Loucy (cell line): ENCODE measurements around the gene SIGLEC10.
A peak's percentile ranks its signal among the peaks of the same experiment; 100 is the strongest.
"Not testable (repeated sequence)": the region's sequence is repeated elsewhere in the genome, so short reads cannot be mapped to it uniquely, and the experiment has no call there.

Source experiments
- H2AFZ ChIP-seq: fragments of 200-600 bp; sonication (generic); 2 replicates; pipeline ENCODE4 v1.6.0; 2016; ENCODE audit warnings: antibody characterized with exemption, mild to moderate bottlenecking, low read length, moderate library complexity
- H3F3A ChIP-seq: fragments of 200-600 bp; 2 replicates; pipeline ENCODE4 v1.6.0; 2016; ENCODE audit warnings: antibody characterized with exemption, low read depth, mild to moderate bottlenecking
- H3K27me3 ChIP-seq: fragments of 200-600 bp; sonication (generic); 2 replicates; pipeline ENCODE4 v1.6.1; 2014; ENCODE audit warnings: low read length, mild to moderate bottlenecking; ENCODE audit not compliant: insufficient read depth, poor library complexity, severe bottlenecking
- H3K36me3 ChIP-seq: fragments of 200-600 bp; sonication (generic); 2 replicates; pipeline ENCODE4 v1.6.1; 2016; ENCODE audit warnings: low read length; ENCODE audit not compliant: insufficient read depth
- H3K4me1 ChIP-seq: fragments of 200-600 bp; sonication (generic); 2 replicates; pipeline ENCODE4 v1.5.1; 2014; ENCODE audit warnings: low read length, mild to moderate bottlenecking; ENCODE audit not compliant: insufficient read depth, poor library complexity, severe bottlenecking
- H3K4me2 ChIP-seq: fragments of 200-600 bp; sonication (generic); 2 replicates; pipeline ENCODE4 v1.6.0; 2014; ENCODE audit warnings: antibody characterized with exemption, low read length, low read depth, mild to moderate bottlenecking; ENCODE audit not compliant: poor library complexity, severe bottlenecking
- H3K4me3 ChIP-seq: fragments of 200-600 bp; sonication (generic); 2 replicates; pipeline ENCODE4 v1.5.1; 2014; ENCODE audit warnings: low read length, mild to moderate bottlenecking, mixed read lengths; ENCODE audit not compliant: poor library complexity, severe bottlenecking
- H3K79me2 ChIP-seq: fragments of 200-600 bp; sonication (generic); 2 replicates; pipeline ENCODE4 v1.6.1; 2014; ENCODE audit warnings: low read length; ENCODE audit not compliant: insufficient read depth
- H3K9ac ChIP-seq: fragments of 200-600 bp; sonication (generic); 2 replicates; pipeline ENCODE4 v1.6.0; 2014; ENCODE audit warnings: mild to moderate bottlenecking, low read depth, low read length, moderate library complexity; ENCODE audit not compliant: poor library complexity, severe bottlenecking
- H3K9me2 ChIP-seq: fragments of 200-600 bp; sonication (generic); replicated peaks from 2 replicates; pipeline ENCODE4 v1.6.1; 2016; ENCODE audit warnings: low read depth, low read length, mixed read lengths
- H3K9me3 ChIP-seq: fragments of 200-600 bp; sonication (generic); 2 replicates; pipeline ENCODE4 v1.6.1; 2014; ENCODE audit warnings: mild to moderate bottlenecking, antibody characterized with exemption, low read length, low read depth; ENCODE audit not compliant: insufficient read depth
- H4K20me1 ChIP-seq: fragments of 200-600 bp; sonication (generic); 2 replicates; pipeline ENCODE4 v1.6.0; 2014; ENCODE audit warnings: antibody characterized with exemption, low read length, mild to moderate bottlenecking; ENCODE audit not compliant: insufficient read depth, poor library complexity, severe bottlenecking
- EZH2phosphoT487 ChIP-seq: fragments of 200-600 bp; IDR thresholded peaks from 2 replicates; pipeline ENCODE4 v1.6.1; 2018; ENCODE audit warnings: antibody characterized with exemption, mild to moderate bottlenecking, moderate library complexity, borderline replicate concordance
- TF ChIP-seq, protein P1 (sequence below): fragments of 200-600 bp; sonication (generic); conservative IDR thresholded peaks from 2 replicates; pipeline ENCODE4 v1.5.1; 2014; ENCODE audit warnings: mild to moderate bottlenecking, antibody characterized with exemption, low read length

Gene SIGLEC10

DNA sequence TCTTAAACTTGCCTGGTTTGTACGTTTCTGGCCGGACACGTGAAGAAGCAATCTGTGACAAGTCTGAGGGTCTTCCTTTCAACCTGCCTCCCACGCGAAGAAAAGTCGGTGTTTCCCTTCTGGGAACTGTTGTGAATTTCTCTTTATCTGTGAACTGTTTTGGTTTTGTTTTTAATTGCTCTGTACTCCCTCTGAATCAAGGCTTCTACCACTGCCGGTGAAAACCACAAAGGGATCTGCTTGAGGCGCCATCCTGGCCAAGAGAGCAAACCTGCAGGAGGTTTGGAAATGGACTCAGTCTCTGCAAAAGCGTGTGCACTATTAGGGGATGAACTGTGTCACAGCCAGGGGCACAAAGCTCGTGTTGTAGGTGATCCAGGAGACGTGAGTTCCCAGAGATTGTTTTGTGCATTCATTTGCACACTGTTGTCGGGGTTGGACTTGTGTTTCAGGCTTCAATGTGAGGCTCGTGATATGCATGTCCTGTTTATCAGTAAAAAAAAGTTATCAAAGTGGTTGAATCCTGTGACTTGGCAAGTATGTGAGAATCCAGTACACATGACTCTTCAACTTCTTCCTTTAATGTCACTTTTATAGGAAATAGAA lies 31.1 kb upstream of the SIGLEC10 start:
- Histone ChIP-seq H3K27me3 (no peaks in the 10 kb centered on the region), H3K9me2 (no peaks in the 10 kb centered on the region), H3K4me2 (peak overlapping the region; percentile 51), H3F3A (no peaks in the 10 kb centered on the region), H3K9me3 (no peaks in the 10 kb centered on the region), H3K4me3 (no peak overlapping the region), H3K9ac (peak overlapping the region; percentile 24), H3K4me1 (peaks cover 11% of the 10 kb centered on the region), H3K36me3 (no peaks in the 10 kb centered on the region), H4K20me1 (no peaks in the 10 kb centered on the region), H3K79me2 (no peaks in the 10 kb centered on the region), H2AFZ (peak overlapping the region; percentile 68; the same call in 1 of the 2 replicates)
- TF ChIP-seq EZH2phosphoT487: no peak
- TF ChIP-seq, protein P1, sequence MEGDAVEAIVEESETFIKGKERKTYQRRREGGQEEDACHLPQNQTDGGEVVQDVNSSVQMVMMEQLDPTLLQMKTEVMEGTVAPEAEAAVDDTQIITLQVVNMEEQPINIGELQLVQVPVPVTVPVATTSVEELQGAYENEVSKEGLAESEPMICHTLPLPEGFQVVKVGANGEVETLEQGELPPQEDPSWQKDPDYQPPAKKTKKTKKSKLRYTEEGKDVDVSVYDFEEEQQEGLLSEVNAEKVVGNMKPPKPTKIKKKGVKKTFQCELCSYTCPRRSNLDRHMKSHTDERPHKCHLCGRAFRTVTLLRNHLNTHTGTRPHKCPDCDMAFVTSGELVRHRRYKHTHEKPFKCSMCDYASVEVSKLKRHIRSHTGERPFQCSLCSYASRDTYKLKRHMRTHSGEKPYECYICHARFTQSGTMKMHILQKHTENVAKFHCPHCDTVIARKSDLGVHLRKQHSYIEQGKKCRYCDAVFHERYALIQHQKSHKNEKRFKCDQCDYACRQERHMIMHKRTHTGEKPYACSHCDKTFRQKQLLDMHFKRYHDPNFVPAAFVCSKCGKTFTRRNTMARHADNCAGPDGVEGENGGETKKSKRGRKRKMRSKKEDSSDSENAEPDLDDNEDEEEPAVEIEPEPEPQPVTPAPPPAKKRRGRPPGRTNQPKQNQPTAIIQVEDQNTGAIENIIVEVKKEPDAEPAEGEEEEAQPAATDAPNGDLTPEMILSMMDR: no peak

DNA sequence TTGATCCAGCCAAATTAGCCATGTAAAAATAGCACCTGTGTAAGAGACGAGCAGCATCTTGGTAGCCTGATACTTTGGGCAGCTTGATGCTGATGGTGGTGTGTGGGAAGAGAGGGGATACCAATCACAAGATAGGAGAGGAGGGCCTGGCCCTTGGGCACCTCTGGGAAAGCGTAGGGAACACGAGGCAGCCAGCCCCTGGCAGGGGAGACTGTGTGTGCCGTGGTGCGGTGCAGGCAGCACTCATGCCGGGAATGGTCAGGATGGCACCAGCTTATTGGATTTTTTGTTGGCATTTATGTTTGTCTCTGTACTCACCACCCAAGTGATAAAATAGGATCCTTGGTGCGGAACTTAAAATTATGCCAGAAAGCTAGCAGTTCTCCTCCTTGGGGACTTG lies 30.6 kb upstream of the SIGLEC10 start:
- no peaks in the 10 kb centered on the region for H3K27me3 ChIP-seq
- H3K36me3 ChIP-seq: no peaks in the 10 kb centered on the region
- H3K9me2 ChIP-seq: no peaks in the 10 kb centered on the region
- H4K20me1 ChIP-seq: no peaks in the 10 kb centered on the region
- peak overlapping the region; percentile 51 for H3K4me2 ChIP-seq
- TF ChIP-seq, protein P1: no peak
- TF ChIP-seq EZH2phosphoT487: no peak
- no peaks in the 10 kb centered on the region for H3K9me3 ChIP-seq
- H3K4me1 ChIP-seq: peaks cover 11% of the 10 kb centered on the region
- H3K79me2 ChIP-seq: no peaks in the 10 kb centered on the region
- peak overlapping the region; percentile 24 for H3K9ac ChIP-seq
- no peaks in the 10 kb centered on the region for H3F3A ChIP-seq
- no peak overlapping the region for H2AFZ ChIP-seq
- no peak overlapping the region for H3K4me3 ChIP-seq

DNA sequence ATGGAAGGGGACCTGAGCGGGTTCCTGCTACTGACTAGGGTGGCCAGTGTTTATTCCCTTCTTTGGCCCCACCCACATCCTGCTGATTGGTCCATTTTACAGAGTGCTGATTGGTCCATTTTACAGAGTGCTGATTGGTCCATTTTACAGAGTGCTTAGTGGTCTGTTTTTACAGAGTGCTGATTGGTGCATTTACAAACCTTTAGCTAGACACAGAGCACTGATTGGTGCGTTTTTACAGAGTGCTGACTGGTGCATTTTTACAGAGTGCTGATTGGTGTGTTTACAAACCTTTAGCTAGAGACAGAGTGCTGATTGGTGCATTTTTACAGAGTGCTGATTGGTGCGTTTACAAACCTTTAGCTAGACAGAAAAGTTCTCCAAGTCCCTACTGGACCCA lies 30.1 kb upstream of the SIGLEC10 start:
- H3K4me3 ChIP-seq, H3F3A ChIP-seq, H3K27me3 ChIP-seq, H3K9me2 ChIP-seq, H3K36me3 ChIP-seq, H2AFZ ChIP-seq, H3K4me2 ChIP-seq, H3K79me2 ChIP-seq, H4K20me1 ChIP-seq, H3K9me3 ChIP-seq, H3K9ac ChIP-seq: not testable (repeated sequence)
- peaks cover 11% of the 10 kb centered on the region for H3K4me1 ChIP-seq
